Measurements from ENCODE around the gene CCR8.

The CCR8 gene

DNA sequence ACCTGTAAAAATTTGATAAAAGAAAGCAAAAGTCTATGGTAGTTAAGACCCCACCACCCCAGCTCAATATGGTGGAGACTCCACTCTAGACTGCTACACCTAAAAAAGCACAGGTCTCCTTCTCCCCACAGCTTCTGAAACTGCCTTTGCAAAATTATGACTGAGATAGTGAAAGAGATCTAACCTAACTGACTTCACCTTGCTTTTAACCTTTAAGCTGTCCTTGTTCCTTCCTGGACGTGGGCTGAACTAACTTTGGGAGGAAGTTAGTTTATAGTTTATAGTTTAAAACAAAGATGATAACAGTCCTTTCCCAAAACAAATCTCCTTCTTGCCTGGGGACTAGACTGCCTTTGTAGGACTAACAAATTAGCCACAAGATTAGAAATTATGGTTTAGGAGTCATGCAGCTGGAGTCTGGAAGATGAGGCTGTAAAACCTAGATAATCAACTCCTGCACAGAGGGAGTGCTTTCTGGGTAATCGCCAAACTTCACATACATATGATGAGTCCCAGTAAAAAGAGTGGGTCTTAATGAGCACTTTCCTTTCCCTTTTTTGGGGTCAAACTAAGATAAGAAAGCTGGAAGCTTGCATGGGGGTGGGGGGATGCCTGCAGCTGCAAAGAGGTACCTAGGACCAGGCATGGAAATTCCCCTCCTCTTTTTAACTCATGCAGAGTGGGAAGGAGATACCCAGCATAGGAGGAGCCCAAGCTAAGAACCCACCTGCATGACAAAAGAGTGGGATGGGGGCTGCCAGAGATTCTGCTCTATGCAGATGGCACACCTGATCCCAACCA, 17.5 kb downstream of the CCR8 start:
- Histone ChIP-seq H2AFZ (ENCODE audit: low read depth, low read length) (no peak overlapping the region), H2AK5ac (ENCODE audit: low read length, severe bottlenecking) (no peak overlapping the region), H3K27ac (ENCODE audit: low read length, poor library complexity, severe bottlenecking) (no peak overlapping the region), H3K79me1 (replicated peaks; ENCODE audit: low read length, poor library complexity, severe bottlenecking) (no peaks in the 10 kb centered on the region), H3K18ac (ENCODE audit: low read depth in 1 of 2, low read length in 2 of 2) (no peak overlapping the region), H3K4me1 (ENCODE audit: control insufficient read depth, insufficient read depth, low read depth, low read length) (no peaks in the 10 kb centered on the region), H3K4me3 (ENCODE audit: insufficient read depth in 1 of 2, low read depth in 1 of 2, low read length in 2 of 2) (no peak overlapping the region), H3K4ac (ENCODE audit: low read depth in 1 of 2, low read length in 2 of 2) (no peak overlapping the region), H3K4me2 (ENCODE audit: low read length, poor library complexity, severe bottlenecking) (no peak overlapping the region), H2BK5ac (ENCODE audit: low read depth, low read length, poor library complexity, severe bottlenecking) (no peak overlapping the region), H4K8ac (ENCODE audit: low read length) (no peak overlapping the region), H2BK120ac (ENCODE audit: low read depth, low read length) (no peak overlapping the region), H2BK15ac (ENCODE audit: low read depth, poor library complexity, severe bottlenecking) (no peak overlapping the region), H3K27me3 (ENCODE audit: control insufficient read depth in 1 of 2, insufficient read depth in 1 of 2, low read length in 2 of 2) (no peaks in the 10 kb centered on the region), H3K23ac (ENCODE audit: low read length in 2 of 2) (no peak overlapping the region), H3K36me3 (ENCODE audit: control insufficient read depth in 1 of 2, insufficient read depth in 2 of 2, low read depth in 1 of 2, low read length in 2 of 2) (no peaks in the 10 kb centered on the region), H4K91ac (ENCODE audit: low read length) (no peak overlapping the region), H3K9ac (ENCODE audit: low read length) (no peak overlapping the region), H3K9me3 (ENCODE audit: control insufficient read depth, low read length) (no peaks in the 10 kb centered on the region), H3K14ac (ENCODE audit: low read length in 2 of 2) (no peak overlapping the region), H2BK12ac (ENCODE audit: low read length in 2 of 2) (no peak overlapping the region)
- WGBS: 88% methylated on average over 1 of the region's 2 CpGs
- DNase-seq: no peak

DNA sequence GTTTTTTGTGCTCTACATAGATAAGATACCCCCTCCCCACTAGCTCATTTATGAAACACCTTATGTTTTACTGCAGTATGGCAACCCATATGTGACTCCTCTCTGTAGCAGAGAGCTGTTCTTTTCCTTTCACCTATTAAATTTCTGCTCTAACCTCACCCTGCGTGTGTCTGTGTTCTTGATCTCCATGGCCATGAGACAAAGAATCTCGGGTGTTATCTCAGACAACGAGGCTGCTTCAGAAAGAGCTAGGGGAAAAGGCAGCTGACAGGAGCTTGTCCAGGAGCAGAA, 18.0 kb downstream of the CCR8 start:
- no peaks in the 10 kb centered on the region for H3K36me3 ChIP-seq (ENCODE audit: control insufficient read depth in 1 of 2, insufficient read depth in 2 of 2, low read depth in 1 of 2, low read length in 2 of 2)
- H4K8ac ChIP-seq (ENCODE audit: low read length): no peak overlapping the region
- no peak overlapping the region for H3K4ac ChIP-seq (ENCODE audit: low read depth in 1 of 2, low read length in 2 of 2)
- no peak overlapping the region for H3K9ac ChIP-seq (ENCODE audit: low read length)
- no peaks in the 10 kb centered on the region for H3K9me3 ChIP-seq (ENCODE audit: control insufficient read depth, low read length)
- no peak overlapping the region for H2BK15ac ChIP-seq (ENCODE audit: low read depth, poor library complexity, severe bottlenecking)
- no peak overlapping the region for H3K18ac ChIP-seq (ENCODE audit: low read depth in 1 of 2, low read length in 2 of 2)
- no peaks in the 10 kb centered on the region for H3K4me1 ChIP-seq (ENCODE audit: control insufficient read depth, insufficient read depth, low read depth, low read length)
- H2BK12ac ChIP-seq (ENCODE audit: low read length in 2 of 2): no peak overlapping the region
- H2AFZ ChIP-seq (ENCODE audit: low read depth, low read length): no peak overlapping the region
- no peak overlapping the region for H3K14ac ChIP-seq (ENCODE audit: low read length in 2 of 2)
- no peak overlapping the region for H3K27ac ChIP-seq (ENCODE audit: low read length, poor library complexity, severe bottlenecking)
- H3K27me3 ChIP-seq (ENCODE audit: control insufficient read depth in 1 of 2, insufficient read depth in 1 of 2, low read length in 2 of 2): no peaks in the 10 kb centered on the region
- H2BK120ac ChIP-seq (ENCODE audit: low read depth, low read length): no peak overlapping the region
- WGBS: 57% methylated on average over 3 of the region's 3 CpGs
- H3K4me2 ChIP-seq (ENCODE audit: low read length, poor library complexity, severe bottlenecking): no peak overlapping the region
- H3K23ac ChIP-seq (ENCODE audit: low read length in 2 of 2): no peak overlapping the region
- no peak overlapping the region for H2AK5ac ChIP-seq (ENCODE audit: low read length, severe bottlenecking)
- no peak overlapping the region for H3K4me3 ChIP-seq (ENCODE audit: insufficient read depth in 1 of 2, low read depth in 1 of 2, low read length in 2 of 2)
- no peak overlapping the region for H4K91ac ChIP-seq (ENCODE audit: low read length)
- no peaks in the 10 kb centered on the region for H3K79me1 ChIP-seq (replicated peaks; ENCODE audit: low read length, poor library complexity, severe bottlenecking)
- no peak overlapping the region for H2BK5ac ChIP-seq (ENCODE audit: low read depth, low read length, poor library complexity, severe bottlenecking)
- no peak for DNase-seq

DNA sequence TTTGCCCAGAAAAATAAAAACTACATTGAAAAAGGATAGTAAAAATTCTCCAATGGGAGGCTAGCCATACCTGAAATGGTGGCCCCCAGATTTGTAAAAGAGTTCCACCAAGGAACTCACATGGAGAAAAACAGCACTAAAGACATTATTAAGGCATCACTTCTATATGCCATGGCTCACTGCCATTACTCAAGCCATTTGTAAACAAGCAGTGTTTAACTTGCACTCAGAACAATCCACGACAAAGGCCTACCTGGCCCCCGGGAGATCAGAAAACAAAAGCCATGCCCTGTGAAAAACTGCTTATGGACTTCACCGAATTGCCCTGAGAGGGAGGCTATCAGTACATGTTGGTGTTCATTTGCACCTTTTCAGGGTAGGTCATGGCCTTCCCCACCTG, 19.6 kb downstream of the CCR8 start:
- H2BK12ac ChIP-seq (ENCODE audit: low read length in 2 of 2): no peak overlapping the region
- 53% methylated on average over 3 of the region's 3 CpGs for WGBS

DNA sequence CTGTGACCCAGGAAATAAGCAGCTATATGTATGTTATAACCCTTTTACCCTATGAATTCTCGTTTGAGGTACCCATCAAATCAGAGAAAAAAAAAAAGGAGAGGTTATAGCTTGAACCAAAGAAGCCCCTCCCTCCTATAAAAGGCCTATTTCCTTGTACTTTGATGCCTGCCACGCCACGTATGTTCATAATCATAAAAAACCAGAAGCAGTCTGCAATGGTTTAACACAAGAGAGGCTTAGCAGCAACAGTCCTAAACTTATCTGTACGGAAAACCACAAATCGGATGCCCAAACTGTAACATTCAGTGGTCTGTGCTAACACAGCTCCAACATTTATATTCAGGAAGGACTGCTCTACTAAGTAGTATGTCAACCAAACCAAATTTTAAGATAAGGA, 21.2 kb downstream of the CCR8 start:
- no peak overlapping the region for H3K18ac ChIP-seq (ENCODE audit: low read depth in 1 of 2, low read length in 2 of 2)
- no peak overlapping the region for H2BK5ac ChIP-seq (ENCODE audit: low read depth, low read length, poor library complexity, severe bottlenecking)
- H3K27me3 ChIP-seq (ENCODE audit: control insufficient read depth in 1 of 2, insufficient read depth in 1 of 2, low read length in 2 of 2): no peaks in the 10 kb centered on the region
- no peak overlapping the region for H2AFZ ChIP-seq (ENCODE audit: low read depth, low read length)
- H2BK120ac ChIP-seq (ENCODE audit: low read depth, low read length): no peak overlapping the region
- H3K9me3 ChIP-seq (ENCODE audit: control insufficient read depth, low read length): no peaks in the 10 kb centered on the region
- H3K4me3 ChIP-seq (ENCODE audit: insufficient read depth in 1 of 2, low read depth in 1 of 2, low read length in 2 of 2): no peak overlapping the region
- H4K91ac ChIP-seq (ENCODE audit: low read length): no peak overlapping the region
- no peak overlapping the region for H3K23ac ChIP-seq (ENCODE audit: low read length in 2 of 2)
- no peak overlapping the region for H2BK15ac ChIP-seq (ENCODE audit: low read depth, poor library complexity, severe bottlenecking)
- H3K4ac ChIP-seq (ENCODE audit: low read depth in 1 of 2, low read length in 2 of 2): no peak overlapping the region
- H3K27ac ChIP-seq (ENCODE audit: low read length, poor library complexity, severe bottlenecking): no peak overlapping the region
- no peak for DNase-seq
- H3K4me2 ChIP-seq (ENCODE audit: low read length, poor library complexity, severe bottlenecking): no peak overlapping the region
- H3K79me1 ChIP-seq (replicated peaks; ENCODE audit: low read length, poor library complexity, severe bottlenecking): no peaks in the 10 kb centered on the region
- no peak overlapping the region for H3K14ac ChIP-seq (ENCODE audit: low read length in 2 of 2)
- 73% methylated on average over 5 of the region's 5 CpGs for WGBS
- H2AK5ac ChIP-seq (ENCODE audit: low read length, severe bottlenecking): no peak overlapping the region
- no peak overlapping the region for H3K9ac ChIP-seq (ENCODE audit: low read length)
- H4K8ac ChIP-seq (ENCODE audit: low read length): no peak overlapping the region
- no peaks in the 10 kb centered on the region for H3K36me3 ChIP-seq (ENCODE audit: control insufficient read depth in 1 of 2, insufficient read depth in 2 of 2, low read depth in 1 of 2, low read length in 2 of 2)
- no peaks in the 10 kb centered on the region for H3K4me1 ChIP-seq (ENCODE audit: control insufficient read depth, insufficient read depth, low read depth, low read length)
- H2BK12ac ChIP-seq (ENCODE audit: low read length in 2 of 2): no peak overlapping the region

More for the DNA sequence above, 19.6 kb downstream of the CCR8 start:
- Histone ChIP-seq H2BK5ac (ENCODE audit: low read depth, low read length, poor library complexity, severe bottlenecking) (no peak overlapping the region), H3K9ac (ENCODE audit: low read length) (no peak overlapping the region), H3K9me3 (ENCODE audit: control insufficient read depth, low read length) (no peaks in the 10 kb centered on the region), H2BK120ac (ENCODE audit: low read depth, low read length) (no peak overlapping the region), H3K4me1 (ENCODE audit: control insufficient read depth, insufficient read depth, low read depth, low read length) (no peaks in the 10 kb centered on the region), H3K4me2 (ENCODE audit: low read length, poor library complexity, severe bottlenecking) (no peak overlapping the region), H3K4me3 (ENCODE audit: insufficient read depth in 1 of 2, low read depth in 1 of 2, low read length in 2 of 2) (no peak overlapping the region), H2AFZ (ENCODE audit: low read depth, low read length) (no peak overlapping the region), H2BK15ac (ENCODE audit: low read depth, poor library complexity, severe bottlenecking) (no peak overlapping the region), H3K27ac (ENCODE audit: low read length, poor library complexity, severe bottlenecking) (no peak overlapping the region), H4K91ac (ENCODE audit: low read length) (no peak overlapping the region), H3K14ac (ENCODE audit: low read length in 2 of 2) (no peak overlapping the region), H4K8ac (ENCODE audit: low read length) (no peak overlapping the region), H3K4ac (ENCODE audit: low read depth in 1 of 2, low read length in 2 of 2) (no peak overlapping the region), H3K27me3 (ENCODE audit: control insufficient read depth in 1 of 2, insufficient read depth in 1 of 2, low read length in 2 of 2) (no peaks in the 10 kb centered on the region), H2AK5ac (ENCODE audit: low read length, severe bottlenecking) (no peak overlapping the region), H3K23ac (ENCODE audit: low read length in 2 of 2) (no peak overlapping the region), H3K36me3 (ENCODE audit: control insufficient read depth in 1 of 2, insufficient read depth in 2 of 2, low read depth in 1 of 2, low read length in 2 of 2) (no peaks in the 10 kb centered on the region), H3K79me1 (replicated peaks; ENCODE audit: low read length, poor library complexity, severe bottlenecking) (no peaks in the 10 kb centered on the region), H3K18ac (ENCODE audit: low read depth in 1 of 2, low read length in 2 of 2) (no peak overlapping the region)
- DNase-seq: no peak
